OCI-LY7 (cell line): ENCODE measurements around the gene XIRP2. TPM values are rescaled to one million over a fixed set of nuclear protein-coding genes. Genes with fewer than 3 reads are reported as not detected.

Source experiments
- BruUV-seq: library from RNA; stranded (reverse); fragments of 400-500 nt; replicated peaks from 2 replicates; lab custom pipeline; 2021; lab: Mats Ljungman, UMichigan
- CTCF ChIA-PET: fragments of 300-600 bp; sonication (Branson Sonifier 250); formaldehyde crosslinking; loops from one replicate; lab custom pipeline; 2022; ENCODE audit warnings: antibody characterized with exemption; ENCODE audit not compliant: unreplicated experiment; lab: Charles Lee
- POLR2A ChIA-PET: fragments of 300-600 bp; sonication (Branson Sonifier 250); formaldehyde crosslinking; loops from one replicate; lab custom pipeline; 2022; ENCODE audit warnings: antibody characterized with exemption; lab: Charles Lee
- DNase-seq: peaks from one replicate; pipeline ENCODE4 v3.0.0-alpha.2; 2015; ENCODE audit warnings: low spot score
- H2AFZ ChIP-seq: fragments of 200-600 bp; sonication (generic), shearing (Covaris generic); 2 replicates; pipeline ENCODE4 v1.6.1; 2014; ENCODE audit warnings: mild to moderate bottlenecking, antibody characterized with exemption, low read length, moderate library complexity
- H3K27ac ChIP-seq: fragments of 200-600 bp; sonication (generic); 2 replicates; pipeline ENCODE4 v1.5.1; 2014; ENCODE audit warnings: mixed run types, low read depth, mild to moderate bottlenecking, moderate library complexity, low read length, inconsistent platforms; ENCODE audit not compliant: poor library complexity, severe bottlenecking
- H3K36me3 ChIP-seq: fragments of 200-600 bp; sonication (generic); 2 replicates; pipeline ENCODE4 v1.6.1; 2014; ENCODE audit warnings: mild to moderate bottlenecking, antibody characterized with exemption, low read length, moderate library complexity, mixed read lengths; ENCODE audit not compliant: insufficient read depth
- H3K4me1 ChIP-seq: fragments of 200-600 bp; sonication (generic); 2 replicates; pipeline ENCODE4 v1.5.1; 2014; ENCODE audit warnings: mild to moderate bottlenecking, low read length; ENCODE audit not compliant: insufficient read depth, poor library complexity, severe bottlenecking
- H3K4me2 ChIP-seq: fragments of 200-600 bp; sonication (generic); 2 replicates; pipeline ENCODE4 v1.6.1; 2014; ENCODE audit warnings: mild to moderate bottlenecking, low read length
- H3K4me3 ChIP-seq: fragments of 200-600 bp; sonication (generic); 2 replicates; pipeline ENCODE4 v1.5.1; 2014; ENCODE audit warnings: mild to moderate bottlenecking, low read depth, low read length; ENCODE audit not compliant: poor library complexity, severe bottlenecking
- H3K79me2 ChIP-seq: fragments of 200-600 bp; sonication (generic); 2 replicates; pipeline ENCODE4 v1.6.1; 2016; ENCODE audit warnings: low read depth, mild to moderate bottlenecking, low read length, moderate library complexity, mixed read lengths; ENCODE audit not compliant: insufficient read depth
- H3K9me2 ChIP-seq: fragments of 200-600 bp; sonication (generic); 2 replicates; pipeline ENCODE4 v1.6.1; 2016; ENCODE audit warnings: mild to moderate bottlenecking, low read length, mixed read lengths; ENCODE audit not compliant: insufficient read depth
- H3K9me3 ChIP-seq: fragments of 200-600 bp; sonication (generic); 2 replicates; pipeline ENCODE4 v1.6.1; 2014; ENCODE audit warnings: mild to moderate bottlenecking, mixed run types, low read length, mixed read lengths
- H4K20me1 ChIP-seq: fragments of 200-600 bp; sonication (generic); 2 replicates; pipeline ENCODE4 v1.6.1; 2014; ENCODE audit warnings: mild to moderate bottlenecking, antibody characterized with exemption, low read length, moderate library complexity, mixed read lengths; ENCODE audit not compliant: insufficient read depth
- EZH2phosphoT487 ChIP-seq: fragments of 200-600 bp; sonication (generic); IDR thresholded peaks from 2 replicates; pipeline ENCODE4 v1.6.1; 2018; ENCODE audit warnings: low read depth, borderline replicate concordance, mild to moderate bottlenecking, mixed run types, antibody characterized with exemption, low read length, moderate library complexity, mixed read lengths
- intact Hi-C: fragments of 100-400 bp; cut with micrococcal nuclease; formaldehyde crosslinking; loops from one replicate; pipeline ENCODE4 v1.10.0; 2022; ENCODE audit not compliant: unreplicated experiment
- total RNA-seq, 2 experiments: library from RNA; depleted of rRNA in 1 of 2; stranded (reverse); fragments of >200 nt in 1 of 2; shearing (Covaris generic) in 1 of 2; gene quantifications; 2 replicates each; pipeline ENCODE4 v1.2.3, GENCODE V29; 2014 to 2022
- TF ChIP-seq, protein P1 (sequence below): fragments of 200-600 bp; sonication (generic); conservative IDR thresholded peaks from 2 replicates; pipeline ENCODE4 v1.5.1; 2014; ENCODE audit warnings: mild to moderate bottlenecking, antibody characterized with exemption, low read length, moderate library complexity, mixed read lengths

The XIRP2 gene
- total RNA-seq, 2 experiments from 2014 or later = not detected

DNA sequence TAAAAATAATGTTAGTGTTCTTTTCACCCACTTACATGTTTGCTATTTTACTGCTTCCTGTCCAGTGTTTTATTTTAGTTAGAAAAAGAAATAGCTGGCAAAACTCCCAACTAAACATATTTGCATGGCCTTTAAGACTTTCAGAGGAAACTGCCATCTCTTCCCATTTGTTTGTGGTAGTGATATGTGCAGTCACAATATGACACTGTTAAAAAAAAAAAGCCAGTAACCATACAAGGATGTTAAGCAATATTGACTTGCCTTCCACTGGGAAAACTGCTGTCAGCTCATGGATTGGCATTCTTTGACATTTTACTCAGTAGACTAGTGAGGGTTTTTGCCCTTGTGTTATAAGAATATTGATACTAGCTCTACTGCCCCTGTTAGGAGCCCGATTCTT, 29.1 kb downstream of the XIRP2 start:
- no peak overlapping the region for H2AFZ ChIP-seq
- POLR2A ChIA-PET = no interaction called here

DNA sequence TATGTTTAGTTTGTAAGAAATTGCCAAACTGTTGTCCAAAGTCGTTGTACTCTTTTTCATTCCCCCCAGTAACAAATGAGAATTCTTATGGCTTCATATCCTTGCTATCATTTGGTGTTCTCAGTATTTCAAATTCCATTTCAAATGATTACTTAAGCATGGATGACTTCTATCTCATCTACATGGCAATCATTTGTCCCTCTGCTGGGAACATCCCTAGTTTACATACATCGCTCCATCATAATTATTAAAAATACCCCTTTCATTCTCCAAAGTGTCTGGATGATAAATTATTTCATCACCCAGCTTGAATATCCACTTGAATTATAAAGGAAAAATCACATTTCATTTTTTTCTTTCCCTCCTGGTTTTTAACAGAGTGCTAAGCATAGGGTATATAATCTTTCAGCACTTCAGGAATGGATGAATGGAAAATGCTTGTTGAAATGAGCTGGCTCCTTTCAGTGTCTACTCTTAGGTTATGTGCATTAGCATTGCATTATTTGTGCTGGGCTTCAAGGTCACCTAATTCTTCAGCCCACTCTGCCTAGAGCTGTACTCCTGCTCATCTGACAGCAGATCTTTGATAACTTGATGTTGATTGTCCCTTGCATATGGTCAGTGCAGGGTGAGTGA, 33.1 kb downstream of the XIRP2 start:
- no peak for DNase-seq
- Histone ChIP-seq H3K27ac (no peak overlapping the region), H3K4me3 (no peak overlapping the region), H3K36me3 (no peaks in the 10 kb centered on the region), H3K9me3 (no peaks in the 10 kb centered on the region), H3K79me2 (no peaks in the 10 kb centered on the region), H3K9me2 (no peaks in the 10 kb centered on the region), H3K4me1 (no peaks in the 10 kb centered on the region), H3K4me2 (no peak overlapping the region), H4K20me1 (no peaks in the 10 kb centered on the region), H2AFZ (no peak overlapping the region)
- ChIA-PET POLR2A (interaction anchor here (0.7 kb wide), 1 partner anchor 30 kb away, joined by 4 read pairs; no protein-coding TSS in a partner anchor), CTCF (no interaction called here)
- BruUV-seq = no TSS peak
- TF ChIP-seq, protein P1, sequence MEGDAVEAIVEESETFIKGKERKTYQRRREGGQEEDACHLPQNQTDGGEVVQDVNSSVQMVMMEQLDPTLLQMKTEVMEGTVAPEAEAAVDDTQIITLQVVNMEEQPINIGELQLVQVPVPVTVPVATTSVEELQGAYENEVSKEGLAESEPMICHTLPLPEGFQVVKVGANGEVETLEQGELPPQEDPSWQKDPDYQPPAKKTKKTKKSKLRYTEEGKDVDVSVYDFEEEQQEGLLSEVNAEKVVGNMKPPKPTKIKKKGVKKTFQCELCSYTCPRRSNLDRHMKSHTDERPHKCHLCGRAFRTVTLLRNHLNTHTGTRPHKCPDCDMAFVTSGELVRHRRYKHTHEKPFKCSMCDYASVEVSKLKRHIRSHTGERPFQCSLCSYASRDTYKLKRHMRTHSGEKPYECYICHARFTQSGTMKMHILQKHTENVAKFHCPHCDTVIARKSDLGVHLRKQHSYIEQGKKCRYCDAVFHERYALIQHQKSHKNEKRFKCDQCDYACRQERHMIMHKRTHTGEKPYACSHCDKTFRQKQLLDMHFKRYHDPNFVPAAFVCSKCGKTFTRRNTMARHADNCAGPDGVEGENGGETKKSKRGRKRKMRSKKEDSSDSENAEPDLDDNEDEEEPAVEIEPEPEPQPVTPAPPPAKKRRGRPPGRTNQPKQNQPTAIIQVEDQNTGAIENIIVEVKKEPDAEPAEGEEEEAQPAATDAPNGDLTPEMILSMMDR = no peak
- no peak for TF ChIP-seq EZH2phosphoT487
- intact Hi-C loops = no loop called here

More for the DNA sequence above, 29.1 kb downstream of the XIRP2 start:
- no peaks in the 10 kb centered on the region for H3K9me2 ChIP-seq
- H3K4me1 ChIP-seq = no peaks in the 10 kb centered on the region
- no peak overlapping the region for H3K4me3 ChIP-seq
- H3K4me2 ChIP-seq = no peak overlapping the region
- CTCF ChIA-PET = no interaction called here
- DNase-seq = no peak
- H3K9me3 ChIP-seq = no peaks in the 10 kb centered on the region
- no peaks in the 10 kb centered on the region for H4K20me1 ChIP-seq
- no peaks in the 10 kb centered on the region for H3K79me2 ChIP-seq
- no peak overlapping the region for H3K27ac ChIP-seq
- no peaks in the 10 kb centered on the region for H3K36me3 ChIP-seq
- BruUV-seq = no TSS peak
- TF ChIP-seq, protein P1 = no peak
- TF ChIP-seq EZH2phosphoT487 = no peak
- intact Hi-C loops = no loop called here

DNA sequence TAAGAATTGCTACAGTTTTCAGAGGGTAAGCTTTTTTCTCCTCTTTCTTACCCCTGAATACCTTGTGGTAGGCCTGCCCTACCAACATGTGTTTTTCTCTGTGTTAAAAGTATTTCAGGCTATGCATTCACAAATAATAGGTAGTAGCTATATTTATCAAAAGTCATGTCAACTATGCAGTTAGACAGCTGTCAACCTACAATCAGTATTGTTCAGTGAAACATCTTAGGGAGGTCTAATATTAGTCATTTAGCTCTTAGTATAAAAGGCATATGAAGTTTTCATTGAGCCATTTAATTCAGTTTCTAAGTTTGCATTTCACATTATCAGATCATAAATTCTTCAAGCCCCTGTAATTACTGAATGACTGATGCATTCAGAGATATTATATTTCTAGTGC, 36.7 kb downstream of the XIRP2 start:
- H3K9me2 ChIP-seq = no peaks in the 10 kb centered on the region
- H3K9me3 ChIP-seq = no peaks in the 10 kb centered on the region
- no peak for DNase-seq
- no peak overlapping the region for H3K4me3 ChIP-seq
- no peak overlapping the region for H3K4me2 ChIP-seq
- no peaks in the 10 kb centered on the region for H3K36me3 ChIP-seq
- H3K27ac ChIP-seq = no peak overlapping the region
- no TSS peak for BruUV-seq
- no peak for TF ChIP-seq EZH2phosphoT487
- TF ChIP-seq, protein P1 = no peak
- H3K4me1 ChIP-seq = no peaks in the 10 kb centered on the region
- ChIA-PET POLR2A (no interaction called here), CTCF (no interaction called here)
- no peaks in the 10 kb centered on the region for H4K20me1 ChIP-seq
- intact Hi-C loops = no loop called here
- no peak overlapping the region for H2AFZ ChIP-seq
- H3K79me2 ChIP-seq = no peaks in the 10 kb centered on the region
